ENCODE measurements around the gene CCDC60.

CCDC60 gene, protein sequence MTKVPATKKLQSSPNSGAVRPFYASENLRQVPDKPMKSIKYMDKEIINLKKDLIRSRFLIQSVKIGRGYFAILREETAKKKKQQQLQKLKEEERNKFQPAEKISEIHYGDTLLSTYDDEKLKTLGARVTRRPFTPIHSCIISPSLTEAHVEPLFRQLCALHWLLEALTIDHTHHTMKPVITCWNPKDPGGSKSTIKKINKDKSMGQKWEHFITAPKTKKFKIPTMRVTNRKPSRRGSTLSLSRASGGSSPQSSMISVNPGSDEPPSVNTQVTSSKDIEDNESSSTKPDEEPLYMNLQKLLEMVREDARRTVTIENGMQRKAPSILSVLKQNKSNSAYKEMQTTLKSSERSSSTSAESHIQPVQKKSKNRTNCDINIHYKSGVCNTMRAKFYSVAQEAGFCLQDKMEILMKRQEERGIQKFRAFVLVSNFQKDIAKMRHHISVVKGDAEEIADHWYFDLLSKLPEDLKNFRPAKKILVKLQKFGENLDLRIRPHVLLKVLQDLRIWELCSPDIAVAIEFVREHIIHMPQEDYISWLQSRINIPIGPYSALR

DNA sequence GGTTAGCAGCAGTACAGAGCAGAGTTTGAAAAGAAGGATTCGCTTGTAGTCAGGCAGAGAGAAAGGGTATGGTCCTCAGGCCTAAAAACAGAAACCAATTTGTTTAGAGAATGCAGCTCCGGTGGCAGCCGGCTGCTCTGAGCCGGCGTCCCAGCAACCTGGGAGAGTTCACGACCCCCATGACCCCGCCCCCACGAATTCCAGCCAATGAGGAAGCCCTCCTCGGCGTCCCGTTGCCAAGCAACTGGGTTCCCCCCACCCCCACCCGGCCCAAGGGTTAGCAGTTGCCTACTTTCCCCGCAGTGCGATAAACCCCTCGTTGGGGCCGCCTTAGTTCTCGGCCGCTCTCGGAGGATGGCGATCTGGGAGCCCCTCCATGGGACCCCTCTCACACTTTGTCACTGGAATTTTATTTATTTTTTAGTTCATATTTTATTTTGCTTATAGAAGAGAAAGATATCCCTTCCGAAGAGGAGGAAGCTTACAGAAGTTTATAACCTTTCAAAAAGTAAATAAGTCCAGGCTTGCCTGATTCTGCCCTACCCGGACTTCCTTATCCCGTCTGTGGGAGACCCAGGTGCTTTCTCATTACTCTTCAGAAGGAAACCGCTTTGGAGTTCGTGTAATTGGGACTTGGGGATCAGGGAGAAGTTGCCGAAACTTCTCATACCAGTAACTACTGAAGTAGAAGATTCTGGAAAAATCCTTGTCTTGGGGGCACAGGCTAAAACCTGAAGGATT, at the start of gene CCDC60:
Gene CCDC60 (plus strand): TSS at position 300 of the 741 bp plus-strand sequence. CDS start 448 bp downstream, outside the sequence.
- no peak for DNase-seq

DNA sequence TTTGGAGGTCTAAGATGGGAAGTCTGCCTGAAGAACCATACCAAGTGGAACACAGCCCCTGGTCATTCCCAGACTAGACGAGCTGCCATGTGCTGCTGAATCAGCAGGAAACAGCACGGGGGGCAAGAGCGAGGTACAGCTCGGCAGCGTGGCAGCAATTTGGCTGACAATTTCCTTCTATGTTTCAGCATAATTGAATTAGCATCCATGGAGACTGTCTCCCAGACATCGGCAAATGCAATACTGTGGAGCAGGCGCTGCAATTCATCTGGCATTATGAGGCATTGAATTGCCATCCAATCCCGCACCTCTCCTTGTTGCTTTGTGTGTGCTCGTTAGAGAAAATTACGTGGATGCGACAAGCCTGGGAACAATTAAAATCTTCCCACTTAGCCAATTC, 46.0 kb upstream of the CCDC60 start:
- no peak for DNase-seq

DNA sequence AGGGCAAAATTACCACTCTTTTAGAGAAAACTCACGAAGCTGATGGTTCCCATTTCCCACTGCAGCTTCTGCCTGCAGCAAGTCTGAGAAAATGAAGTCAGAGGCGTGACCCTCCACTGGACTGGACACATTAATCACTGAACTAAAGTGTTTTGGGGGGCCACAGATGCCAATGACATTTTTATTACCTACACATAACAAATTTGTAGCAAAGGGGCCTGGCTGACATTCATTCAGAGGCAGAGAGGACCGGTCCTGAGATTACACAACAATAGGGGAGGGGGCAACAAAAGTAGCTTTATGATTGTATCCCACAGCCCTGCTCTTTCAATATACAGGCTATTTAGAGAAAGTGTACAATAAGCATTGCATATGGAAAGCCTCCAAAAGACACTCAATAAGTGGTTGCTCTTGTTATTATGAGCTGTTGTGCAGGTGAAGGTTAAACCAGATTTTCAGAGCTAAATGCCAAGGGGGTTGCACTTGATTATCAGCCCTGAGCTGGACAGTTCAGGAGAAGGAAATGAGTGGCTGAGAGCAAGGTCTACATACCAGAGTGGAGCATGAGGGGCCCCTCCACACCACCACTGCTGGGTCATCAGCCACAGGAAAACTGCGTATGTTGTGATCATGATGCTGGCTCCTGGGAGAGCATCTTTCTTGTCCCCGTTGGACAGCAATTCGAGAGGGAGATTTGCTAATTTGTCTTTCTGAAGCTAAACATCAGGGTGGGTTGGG, 41.5 kb upstream of the CCDC60 start:
- DNase-seq = no peak

DNA sequence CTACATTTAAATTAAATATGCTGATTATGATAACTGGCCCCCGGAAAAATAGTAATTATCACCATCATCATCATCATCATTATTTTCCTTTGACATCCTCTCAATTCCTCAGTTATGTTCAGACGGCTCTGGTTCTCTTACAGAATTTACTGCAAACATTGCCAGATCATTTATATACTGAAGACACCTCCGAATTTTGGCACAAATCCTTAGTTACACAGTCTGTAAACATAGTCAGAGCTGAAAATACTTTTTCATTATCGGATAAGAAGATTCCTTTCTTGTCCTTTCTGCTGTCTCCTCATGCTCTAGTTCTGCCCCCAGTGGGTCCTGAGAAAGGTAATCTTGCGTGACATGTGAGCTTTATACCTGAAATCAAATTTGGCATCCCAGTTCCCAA, 40.3 kb upstream of the CCDC60 start:
- no peak for DNase-seq

DNA sequence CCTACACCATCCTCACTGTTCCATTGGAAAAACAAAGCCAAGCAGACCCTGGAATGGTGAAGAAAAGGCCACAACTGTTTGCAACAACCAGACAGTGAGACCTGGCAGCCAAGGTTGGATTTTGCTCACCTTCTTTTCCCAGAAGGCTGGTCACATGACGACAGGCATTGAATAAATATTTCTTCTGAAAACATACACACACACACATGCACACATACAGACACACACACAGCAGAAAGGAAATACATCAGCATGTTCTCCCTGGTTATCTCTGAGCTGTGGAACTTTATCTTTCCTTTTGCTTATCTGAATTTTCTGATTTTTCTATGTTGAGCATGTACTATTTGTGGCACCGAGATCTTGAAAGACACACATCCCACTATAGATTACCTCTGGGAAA, 38.0 kb upstream of the CCDC60 start:
- DNase-seq = no peak

DNA sequence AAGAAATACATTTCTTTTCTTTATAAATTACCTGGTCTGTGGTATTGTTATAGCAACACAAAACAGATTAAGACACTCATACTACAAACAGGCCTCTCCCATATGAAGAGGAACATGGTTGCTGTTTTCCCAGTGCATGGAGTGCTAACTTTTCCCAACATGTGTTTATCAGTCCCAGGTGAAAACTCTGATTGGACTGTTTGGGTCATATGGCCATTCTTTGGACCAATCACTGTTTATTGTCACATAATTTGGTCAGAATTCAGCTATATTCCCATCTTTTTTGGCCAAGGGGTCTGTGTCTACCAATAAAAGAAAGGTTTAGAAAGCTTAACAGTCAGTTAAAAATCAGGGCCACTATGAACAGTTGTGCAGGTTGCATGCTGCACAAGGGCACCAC, 35.4 kb upstream of the CCDC60 start:
- no peak for DNase-seq

DNA sequence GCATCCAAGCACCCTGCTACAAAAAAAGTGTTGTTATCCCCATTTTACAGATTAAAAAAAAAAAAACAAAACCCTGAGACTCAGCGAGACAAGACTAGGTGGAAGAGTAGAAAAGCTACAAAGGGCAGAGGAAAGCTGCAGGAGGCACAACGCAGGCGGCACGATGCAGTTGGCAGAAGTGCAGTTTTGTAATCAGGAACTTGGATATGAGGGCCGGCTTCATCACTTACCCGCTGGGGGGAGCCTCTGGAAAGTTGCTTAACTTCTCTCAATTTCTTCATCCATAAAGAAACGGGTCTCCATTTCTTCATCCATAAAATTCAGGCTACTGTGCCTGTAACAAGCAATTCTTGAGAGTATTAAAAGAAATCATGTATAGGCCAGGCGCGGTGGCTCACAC, 33.1 kb upstream of the CCDC60 start:
- no peak for DNase-seq

DNA sequence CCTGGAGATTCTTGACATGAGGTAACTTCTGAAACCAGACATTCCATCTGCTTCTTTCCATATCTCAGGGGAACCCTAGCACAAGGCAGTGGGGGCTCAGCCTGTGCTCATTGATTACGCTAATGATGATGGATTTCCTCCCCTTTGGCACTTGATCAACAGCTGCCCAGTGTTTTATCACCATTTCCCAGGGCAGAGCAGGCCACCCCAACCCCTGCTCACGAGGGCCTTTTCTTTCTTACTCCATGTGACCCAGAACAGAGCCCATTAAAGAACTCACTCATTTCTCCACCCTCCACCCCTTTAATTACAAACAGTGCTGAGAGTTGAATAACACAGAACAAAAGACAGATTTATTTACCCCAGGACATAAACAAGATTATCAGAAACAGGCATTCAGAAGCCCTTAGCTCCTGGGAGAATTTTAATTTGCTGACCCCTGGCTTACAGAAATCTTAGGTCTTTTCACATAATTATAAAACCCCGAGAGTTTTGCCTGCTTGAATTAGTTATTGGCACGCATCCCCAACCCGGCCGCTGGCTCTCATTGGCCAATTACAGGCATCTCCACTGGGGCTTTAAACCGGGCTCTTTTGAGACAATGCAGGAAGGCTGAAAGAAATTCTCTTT, 32.0 kb upstream of the CCDC60 start:
- DNase-seq = no peak

DNA sequence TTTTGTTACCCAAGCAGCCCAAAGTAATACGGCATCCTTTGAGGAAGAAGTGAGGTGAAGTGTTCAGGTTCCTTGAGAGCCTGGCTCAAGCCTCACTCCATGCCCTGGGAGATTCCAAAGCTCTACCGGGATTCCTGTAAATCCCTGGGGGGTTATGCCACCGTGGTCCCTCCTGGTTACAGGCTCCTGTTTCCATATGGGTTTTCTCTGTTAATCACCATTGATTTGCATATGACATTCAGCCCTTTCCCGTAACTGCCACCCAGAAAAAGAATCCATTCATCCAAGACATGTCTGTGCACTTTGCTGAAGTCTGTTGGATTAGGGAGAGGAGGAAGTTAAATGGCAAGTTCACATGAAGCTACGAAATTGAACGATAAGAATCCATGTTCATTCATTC, 27.9 kb upstream of the CCDC60 start:
- no peak for DNase-seq

DNA sequence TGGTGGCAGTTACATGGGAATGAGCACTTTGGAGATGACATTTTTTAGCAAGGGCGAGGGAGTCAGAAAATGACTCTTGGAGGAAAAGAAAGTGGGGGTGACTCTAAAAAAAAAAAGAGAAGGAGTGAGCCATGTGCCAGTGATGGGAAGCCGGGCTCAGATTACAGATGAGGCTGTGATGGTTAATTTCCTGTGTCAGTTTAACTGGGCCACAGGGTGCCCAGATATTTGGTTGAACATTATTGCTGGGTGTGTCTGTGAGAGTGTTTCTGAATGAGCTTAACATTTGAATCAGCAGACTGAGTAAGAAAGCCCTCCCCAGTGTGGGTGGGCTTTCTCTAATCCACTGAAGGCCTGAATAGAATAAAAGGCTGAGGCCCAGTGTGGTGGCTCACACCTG, 26.8 kb upstream of the CCDC60 start:
- DNase-seq = no peak

DNA sequence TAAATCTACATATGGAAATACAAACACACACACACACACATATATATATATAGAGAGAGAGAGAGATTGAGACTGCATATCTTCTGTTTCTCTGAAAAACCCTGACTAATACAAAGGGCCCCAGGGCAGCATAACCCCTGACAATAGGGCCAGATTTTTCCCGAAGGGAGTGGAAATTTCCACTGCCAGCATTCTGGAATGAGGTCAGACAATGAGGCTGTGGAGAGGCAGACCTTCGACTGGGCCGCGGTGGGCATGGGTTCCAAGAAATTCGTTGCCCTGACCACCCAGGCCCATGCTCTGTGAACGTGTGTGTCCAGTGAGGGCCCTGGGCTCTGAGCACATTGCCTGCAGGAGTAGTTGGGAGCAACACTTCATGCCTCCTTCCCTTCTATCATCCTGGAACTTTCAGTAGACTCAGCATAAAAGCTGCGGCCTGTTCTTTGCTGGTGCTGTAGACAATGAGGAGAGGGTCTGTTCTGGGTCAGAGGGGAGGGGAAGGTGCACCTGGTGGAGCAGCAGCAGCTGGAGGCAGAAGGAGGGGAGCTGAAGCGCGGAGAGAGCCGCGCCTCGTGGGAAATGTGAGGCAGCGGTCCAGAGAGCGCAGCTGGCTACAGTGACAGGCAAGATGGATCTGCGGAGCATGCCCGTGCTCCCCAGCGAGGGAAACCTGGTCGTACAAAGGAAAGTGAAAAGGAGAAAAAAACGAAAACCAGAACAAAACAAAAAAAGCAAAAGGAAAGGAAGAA, 25.6 kb upstream of the CCDC60 start:
- DNase-seq = no peak

DNA sequence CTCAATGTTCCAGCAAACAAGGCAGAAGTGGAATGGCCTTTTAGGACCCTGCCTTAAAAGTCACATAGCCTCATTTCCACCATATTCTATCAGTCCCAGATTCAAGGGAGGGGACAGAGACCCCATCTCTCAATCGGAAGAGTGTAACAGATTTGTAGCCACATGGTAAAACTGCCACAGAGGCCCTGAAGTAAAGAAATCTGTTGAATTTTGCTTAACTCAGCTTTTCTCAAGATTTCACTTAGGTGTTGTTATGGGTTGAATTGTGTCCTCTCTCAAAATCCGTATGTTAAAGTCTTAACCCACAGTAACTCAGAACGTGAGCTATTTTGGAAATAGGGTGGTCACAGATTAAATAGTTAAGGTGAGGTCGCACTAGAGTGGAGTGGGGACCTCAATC, 22.7 kb upstream of the CCDC60 start:
- no peak for DNase-seq

DNA sequence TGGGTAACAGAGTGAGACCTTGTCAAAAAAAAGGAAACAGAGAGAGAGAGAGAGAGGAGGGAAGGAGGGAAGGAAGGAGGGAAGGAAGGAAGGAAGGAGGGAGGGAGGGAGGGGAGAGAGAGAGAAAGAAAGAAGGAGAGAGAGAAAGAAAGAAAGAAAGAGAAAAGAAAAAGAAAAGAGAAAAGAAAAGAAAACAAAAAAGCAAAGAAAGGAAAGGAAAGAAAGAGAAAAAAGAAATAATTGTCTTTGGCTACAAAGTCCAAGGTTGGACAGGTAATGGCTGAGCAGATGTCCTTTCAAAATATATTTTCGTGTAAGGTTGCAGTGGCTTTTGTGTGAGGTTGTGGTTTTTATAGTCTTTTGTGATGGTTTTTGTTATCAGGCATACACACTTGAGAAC, 21.6 kb upstream of the CCDC60 start:
- no peak for DNase-seq

DNA sequence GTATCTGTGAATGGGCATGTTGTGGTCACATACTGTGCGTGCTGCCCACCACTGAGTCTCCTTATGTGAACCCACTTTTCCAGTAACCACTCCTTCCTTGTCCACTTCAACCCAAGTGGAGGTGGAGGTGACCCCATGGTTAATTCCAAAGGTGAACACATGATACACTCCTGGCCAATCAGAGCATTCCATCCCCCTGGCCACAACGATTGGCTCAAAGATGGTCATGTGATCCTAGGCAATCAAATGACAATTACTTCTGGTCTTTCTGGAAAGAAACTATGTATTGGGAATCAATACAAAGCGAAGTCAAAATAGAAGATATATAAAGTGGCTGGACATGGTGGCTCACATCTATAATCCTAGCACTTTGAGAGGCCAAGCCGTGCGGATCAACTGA, 20.2 kb upstream of the CCDC60 start:
- DNase-seq = no peak

DNA sequence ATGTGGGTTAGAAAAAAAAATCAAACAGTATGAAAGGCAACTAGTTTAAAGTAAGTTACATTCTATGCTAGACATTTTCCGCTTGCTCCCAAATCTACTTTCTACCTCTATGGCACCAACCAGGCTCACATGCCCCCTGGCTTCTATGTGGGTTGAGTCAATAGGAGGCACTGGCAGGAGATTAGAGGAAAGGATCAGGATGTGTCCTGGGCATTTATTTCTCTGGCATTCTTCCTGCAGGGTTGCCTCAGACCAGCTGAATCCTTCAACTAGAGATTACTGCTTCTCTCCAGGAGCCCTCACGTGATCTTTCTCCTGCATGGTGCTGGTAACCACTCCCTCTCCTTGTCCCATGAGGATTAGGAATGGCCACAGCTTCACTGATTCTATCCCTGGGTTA, 14.9 kb upstream of the CCDC60 start:
- no peak for DNase-seq

DNA sequence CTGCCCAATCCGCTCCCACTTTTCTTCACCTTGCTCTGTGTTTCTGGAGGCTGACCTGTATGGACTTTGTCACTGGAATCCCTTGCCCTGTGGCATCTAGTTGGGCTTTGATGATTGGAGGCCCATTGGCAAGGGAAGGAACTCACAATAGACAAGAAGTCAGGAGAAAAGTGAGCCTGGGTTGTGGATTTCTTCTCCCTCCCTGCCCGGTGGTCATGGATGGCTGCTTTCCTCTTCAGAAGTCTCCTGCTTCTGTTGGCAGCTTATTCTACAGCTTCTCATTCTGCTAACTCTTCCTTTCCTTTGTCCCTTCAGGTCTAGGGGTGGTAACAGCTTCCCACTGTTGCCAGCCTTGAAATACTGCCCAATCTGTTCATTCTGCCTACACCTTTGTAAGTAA, 13.9 kb upstream of the CCDC60 start:
- no peak for DNase-seq

DNA sequence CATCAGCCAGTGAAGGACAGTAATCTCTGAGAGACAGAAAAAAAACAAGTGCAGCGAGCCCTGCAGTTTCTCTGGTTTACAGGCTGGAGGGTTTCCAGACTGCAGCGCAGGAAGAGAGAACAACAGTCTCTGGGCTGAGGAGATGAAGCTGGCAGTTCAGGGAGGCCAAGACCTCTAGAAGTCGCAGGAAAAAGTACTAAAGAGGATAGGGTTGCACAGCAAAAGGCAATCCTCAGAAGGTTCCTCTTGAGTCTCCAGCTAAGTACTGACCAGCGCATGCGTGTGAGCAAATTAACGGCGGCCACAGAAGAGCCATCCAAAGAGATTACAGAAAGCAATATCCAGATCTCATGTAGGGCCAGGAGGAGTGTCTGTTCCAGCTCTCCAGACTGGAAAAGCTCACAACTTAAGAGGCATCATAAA, 12.2 kb upstream of the CCDC60 start:
- DNase-seq = no peak

DNA sequence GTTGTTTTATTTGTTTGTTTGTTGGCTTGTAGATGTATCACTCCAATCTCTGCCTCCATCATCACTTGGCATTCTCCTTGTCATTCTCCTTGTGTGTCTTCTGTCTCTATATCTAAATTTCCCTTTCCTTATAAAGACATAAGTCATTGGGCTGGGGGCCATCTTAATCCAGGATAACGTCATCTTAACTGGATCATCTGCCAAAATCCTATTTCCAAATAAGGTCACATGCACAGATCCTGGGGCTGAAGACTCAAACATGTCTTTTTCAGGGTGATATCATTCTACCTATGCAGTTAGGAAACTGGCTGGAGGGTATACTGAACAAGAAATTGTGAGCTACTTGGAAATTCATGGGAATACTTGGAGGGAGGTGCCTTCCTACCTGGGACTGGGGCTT, 8.7 kb upstream of the CCDC60 start:
- DNase-seq = no peak

DNA sequence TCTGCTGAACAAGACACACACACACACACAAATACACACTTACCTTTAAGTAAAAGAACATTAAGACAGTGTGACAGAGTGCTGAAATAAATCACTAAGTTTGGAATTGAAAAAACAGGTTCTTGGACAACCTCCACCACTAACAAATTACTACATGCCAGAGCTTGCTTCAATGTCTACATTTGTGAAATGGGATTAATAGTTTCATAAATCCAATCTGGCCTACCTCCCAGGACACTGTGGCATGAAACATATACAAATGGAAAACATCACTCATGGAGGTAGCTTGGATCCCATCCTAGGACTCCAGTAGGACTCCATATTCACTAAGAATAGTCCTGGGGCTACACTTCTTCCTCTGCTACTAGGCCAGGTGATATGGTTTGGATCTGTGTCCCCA, 8.2 kb upstream of the CCDC60 start:
- DNase-seq = no peak

DNA sequence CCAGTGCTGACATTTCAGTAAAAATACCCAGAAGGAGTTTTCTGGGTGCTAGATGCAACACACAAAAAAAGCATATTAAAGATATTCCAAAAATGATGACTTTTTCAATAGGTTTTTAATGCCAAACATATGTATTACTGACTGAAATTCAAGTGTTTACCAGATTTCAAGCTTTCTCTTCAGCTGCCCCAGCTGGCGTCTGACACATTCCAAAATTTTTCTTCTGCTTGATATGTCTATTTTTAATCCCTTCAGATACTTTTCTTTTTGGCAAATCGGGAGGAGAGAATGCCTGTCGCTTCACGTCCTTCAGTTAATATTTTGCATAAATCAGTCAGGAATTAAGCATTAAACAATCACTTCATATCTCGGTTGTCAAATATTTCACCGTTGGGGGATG, 7.1 kb upstream of the CCDC60 start:
- no peak for DNase-seq

DNA sequence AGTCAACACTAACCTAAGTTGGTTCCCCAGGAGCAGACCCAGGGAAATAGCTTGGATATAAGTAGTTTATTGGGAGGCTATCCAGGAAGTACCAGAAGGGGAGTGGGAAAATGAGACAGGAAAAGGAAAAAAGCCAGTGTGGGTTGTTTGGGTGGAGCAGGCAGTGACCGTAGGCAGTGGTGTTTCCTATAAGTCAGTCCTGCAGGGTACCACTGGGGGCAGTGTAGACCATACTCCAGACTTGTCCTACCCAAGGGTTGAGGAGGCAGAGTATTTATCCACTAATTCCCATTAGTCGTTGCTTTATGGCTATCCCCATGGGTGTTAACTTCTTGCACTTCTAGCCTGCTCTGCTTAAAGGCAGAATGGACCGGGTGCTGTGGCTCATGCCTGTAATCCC, 6.4 kb upstream of the CCDC60 start:
- DNase-seq = no peak

Measured in GOT3 (cell line).